ENCODE data around the gene SPACA1. TPM values are rescaled to one million over a fixed set of nuclear protein-coding genes. Genes with fewer than 3 reads are reported as not detected.

Gene SPACA1
- total RNA-seq, 2 donors from 2014 or later: not detected

GRCh38 chr6:88062376-88062775 lies 14.7 kb downstream of the SPACA1 start:
- H3K4me3 ChIP-seq: no peak overlapping the region
- DNase-seq: no peak
- H3K9ac ChIP-seq (ENCODE audit: low read depth in 2 of 2, low read length in 2 of 2): no peak overlapping the region
- no peaks in the 10 kb centered on the region for H3K27me3 ChIP-seq
- H3K36me3 ChIP-seq: no peaks in the 10 kb centered on the region
- TF ChIP-seq CTCF (IDR thresholded peaks at IDR 0.05): no peak
- H3K4me1 ChIP-seq: no peaks in the 10 kb centered on the region
- intact Hi-C loops (cut with DNase I): no loop called here
- H3K9me3 ChIP-seq: no peaks in the 10 kb centered on the region
- no peak overlapping the region for H3K27ac ChIP-seq

DNA sequence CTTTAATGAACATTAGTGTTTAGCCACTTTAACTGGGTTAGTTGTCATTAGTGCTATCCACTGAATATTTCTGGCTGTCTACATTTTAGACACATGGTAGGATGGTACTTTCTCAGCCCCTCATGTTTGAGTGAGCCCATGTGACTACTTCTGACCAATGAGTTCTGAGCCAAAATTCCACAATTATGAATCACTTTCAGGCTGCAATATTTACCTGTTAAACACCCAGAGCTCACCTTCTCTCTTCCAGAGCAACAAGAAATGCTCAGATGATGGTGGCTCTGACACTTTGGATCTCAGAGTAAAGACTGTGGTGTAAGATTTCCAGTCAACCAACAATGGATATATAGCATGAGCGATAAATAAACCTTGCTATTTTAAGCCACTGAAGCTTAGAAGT lies 24.8 kb downstream of the SPACA1 start:
- DNase-seq: no peak
- Histone ChIP-seq H3K4me1 (no peaks in the 10 kb centered on the region), H3K9me3 (no peaks in the 10 kb centered on the region), H3K4me3 (no peak overlapping the region), H3K27ac (no peak overlapping the region), H3K36me3 (no peaks in the 10 kb centered on the region), H3K27me3 (no peaks in the 10 kb centered on the region), H3K9ac (ENCODE audit: low read depth in 2 of 2, low read length in 2 of 2) (no peak overlapping the region)
- no peak for TF ChIP-seq CTCF (IDR thresholded peaks at IDR 0.05)
- intact Hi-C loops (cut with DNase I): no loop called here

- intact Hi-C loops (cut with DNase I): no loop called here
- no peak for TF ChIP-seq CTCF (IDR thresholded peaks at IDR 0.05)
- Histone ChIP-seq H3K36me3 (no peaks in the 10 kb centered on the region), H3K9ac (ENCODE audit: low read depth in 2 of 2, low read length in 2 of 2) (no peak overlapping the region), H3K27ac (no peak overlapping the region), H3K4me1 (no peaks in the 10 kb centered on the region), H3K9me3 (no peaks in the 10 kb centered on the region), H3K4me3 (no peak overlapping the region), H3K27me3 (no peaks in the 10 kb centered on the region)
- no peak for DNase-seq
These were observed 27.1 kb downstream of the SPACA1 start for GRCh38 chr6:88074791-88075190.

- TF ChIP-seq CTCF (IDR thresholded peaks at IDR 0.05): no peak
- Histone ChIP-seq H3K4me3 (no peak overlapping the region), H3K4me1 (no peaks in the 10 kb centered on the region), H3K36me3 (no peaks in the 10 kb centered on the region), H3K9ac (ENCODE audit: low read depth in 2 of 2, low read length in 2 of 2) (no peak overlapping the region), H3K9me3 (no peaks in the 10 kb centered on the region), H3K27ac (no peak overlapping the region), H3K27me3 (no peaks in the 10 kb centered on the region)
- DNase-seq: no peak
- intact Hi-C loops (cut with DNase I): no loop called here
These were observed 29.7 kb downstream of the SPACA1 start for GRCh38 chr6:88077305-88077704.

DNA sequence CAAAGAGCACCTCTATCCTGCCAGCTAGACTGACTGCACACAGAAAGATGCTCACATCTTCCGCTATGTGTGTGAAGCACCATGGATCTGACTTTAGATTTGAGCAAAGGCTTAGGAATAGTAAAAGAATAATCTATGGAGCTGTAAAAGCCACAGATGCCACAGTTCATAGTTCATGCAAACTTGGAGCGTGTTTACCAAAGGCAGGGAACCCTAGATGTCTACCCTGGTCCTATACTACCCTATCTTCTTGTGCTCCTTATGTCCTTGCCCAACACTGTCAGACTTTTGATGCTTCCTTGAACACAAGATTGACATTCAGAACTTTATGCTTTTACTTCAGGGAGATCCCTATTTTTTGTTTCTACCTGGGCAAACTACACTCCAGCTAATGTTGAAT lies 39.2 kb downstream of the SPACA1 start:
- H3K36me3 ChIP-seq: no peaks in the 10 kb centered on the region
- H3K4me3 ChIP-seq: no peak overlapping the region
- intact Hi-C loops (cut with DNase I): no loop called here
- H3K27me3 ChIP-seq: no peaks in the 10 kb centered on the region
- H3K27ac ChIP-seq: no peak overlapping the region
- no peaks in the 10 kb centered on the region for H3K9me3 ChIP-seq
- no peak for TF ChIP-seq CTCF (IDR thresholded peaks at IDR 0.05)
- no peak overlapping the region for H3K9ac ChIP-seq (ENCODE audit: low read depth in 2 of 2, low read length in 2 of 2)
- no peaks in the 10 kb centered on the region for H3K4me1 ChIP-seq
- no peak for DNase-seq

DNA sequence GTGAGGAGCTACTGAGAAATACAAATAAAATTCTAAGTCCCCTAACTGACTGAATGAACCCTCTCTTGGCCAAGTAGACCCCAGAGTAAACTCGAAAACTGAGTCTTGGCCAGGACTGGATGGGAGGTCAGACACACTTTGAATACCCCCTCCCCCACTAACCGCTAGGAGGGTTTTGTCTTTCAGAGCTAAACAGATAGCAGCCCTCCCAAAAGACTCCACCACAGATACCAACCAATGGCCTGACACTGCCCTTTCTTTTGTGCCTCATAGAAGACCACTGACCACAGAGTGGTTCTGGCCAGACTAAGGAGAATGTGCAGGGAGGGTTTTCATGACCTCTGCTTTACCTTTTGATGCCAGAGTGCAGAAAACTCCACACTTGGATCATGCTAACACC lies 42.1 kb downstream of the SPACA1 start:
- intact Hi-C loops (cut with DNase I): no loop called here
- Histone ChIP-seq H3K27ac (no peak overlapping the region), H3K4me1 (no peaks in the 10 kb centered on the region), H3K4me3 (no peak overlapping the region), H3K36me3 (no peaks in the 10 kb centered on the region), H3K27me3 (no peaks in the 10 kb centered on the region), H3K9ac (ENCODE audit: low read depth in 2 of 2, low read length in 2 of 2) (no peak overlapping the region), H3K9me3 (no peaks in the 10 kb centered on the region)
- TF ChIP-seq CTCF (IDR thresholded peaks at IDR 0.05): no peak
- DNase-seq: no peak

Data from colonic mucosa (tissue), 4 donors.